Measurements from ENCODE around the gene TSPYL4. TPM values are rescaled to one million over a fixed set of nuclear protein-coding genes. Genes with fewer than 3 reads are reported as not detected.

The TSPYL4 gene
- total RNA-seq, 4 donors from 2014 or later = 9.7 to 34.9 (median 25.3) TPM

GRCh38 chr6:116210750-116211425, 43.0 kb downstream of the TSPYL4 start:
- intact Hi-C loops (cut with DNase I; ENCODE audit: low total_unique reads) = no loop called here
- Histone ChIP-seq H3K4me1 (no peaks in the 10 kb centered on the region), H3K27ac (no peak overlapping the region), H3K36me3 (no peaks in the 10 kb centered on the region), H3K4me3 (no peak overlapping the region), H3K27me3 (no peaks in the 10 kb centered on the region), H3K9me3 (no peaks in the 10 kb centered on the region)
- no peak for DNase-seq
- TF ChIP-seq POLR2A (IDR thresholded peaks at IDR 0.05) (no peak), CTCF (IDR thresholded peaks at IDR 0.05) (no peak)

DNA sequence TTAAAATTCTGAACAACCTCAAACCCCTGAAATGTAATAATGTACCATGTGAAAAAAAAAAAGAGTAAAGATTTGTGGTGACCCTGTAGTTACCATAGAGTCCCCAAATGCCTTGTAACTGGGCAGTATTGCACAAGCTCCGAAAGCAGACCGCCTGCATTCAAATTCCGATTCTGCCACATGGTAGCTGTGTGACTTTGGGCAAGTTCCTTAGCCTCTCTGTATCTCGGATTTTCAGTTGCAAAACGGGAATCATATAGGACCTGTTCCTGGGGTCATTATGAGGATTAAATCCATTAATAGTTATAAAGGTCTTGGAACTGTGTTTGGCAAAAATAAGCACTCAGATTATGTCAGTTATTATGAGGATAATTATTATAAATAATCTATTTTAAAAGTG, 43.6 kb downstream of the TSPYL4 start:
- no peaks in the 10 kb centered on the region for H3K36me3 ChIP-seq
- no peak for TF ChIP-seq CTCF (IDR thresholded peaks at IDR 0.05)
- no peak for TF ChIP-seq POLR2A (IDR thresholded peaks at IDR 0.05)
- H3K4me1 ChIP-seq = no peaks in the 10 kb centered on the region
- intact Hi-C loops (cut with DNase I; ENCODE audit: low total_unique reads) = no loop called here
- no peak for DNase-seq
- no peaks in the 10 kb centered on the region for H3K27me3 ChIP-seq
- H3K27ac ChIP-seq = no peak overlapping the region
- no peak overlapping the region for H3K4me3 ChIP-seq
- no peaks in the 10 kb centered on the region for H3K9me3 ChIP-seq

DNA sequence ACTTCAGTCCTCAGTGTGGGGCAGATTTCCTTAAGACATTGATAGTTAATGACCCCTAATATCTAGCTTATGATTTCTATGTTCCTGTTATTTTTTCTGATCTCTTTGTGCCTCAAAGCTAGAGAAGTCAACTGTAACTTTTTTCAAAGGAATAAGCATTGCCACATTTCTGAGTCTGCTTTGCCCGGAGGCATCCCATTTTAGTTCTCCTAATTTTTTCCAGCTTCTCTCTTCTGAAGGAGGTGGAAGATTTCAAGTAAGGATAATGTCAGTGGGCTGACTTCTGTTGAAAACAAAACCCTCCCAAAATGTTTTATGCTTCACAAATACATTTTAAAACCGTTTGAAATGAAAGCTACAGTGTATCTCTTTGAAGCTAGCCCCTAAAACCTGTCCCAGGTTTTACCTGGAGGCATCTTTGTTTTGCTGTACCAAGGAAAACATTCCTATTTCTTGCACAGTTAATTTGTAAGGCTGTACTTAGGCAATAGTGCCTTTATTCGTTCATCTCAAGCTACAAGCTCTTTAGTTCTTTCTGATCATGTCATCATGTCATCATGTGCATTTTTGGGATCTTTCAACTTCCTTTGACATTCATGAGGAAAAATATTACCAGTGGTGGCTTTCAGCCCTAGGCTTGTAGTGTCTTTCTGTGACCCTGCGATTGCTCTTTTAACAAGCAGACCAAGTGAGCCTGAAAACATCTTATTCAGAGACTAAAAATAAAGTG, 45.7 kb downstream of the TSPYL4 start:
- TF ChIP-seq CTCF (IDR thresholded peaks at IDR 0.05) (no peak), POLR2A (IDR thresholded peaks at IDR 0.05) (no peak)
- DNase-seq = no peak
- H3K9me3 ChIP-seq = no peaks in the 10 kb centered on the region
- no peak overlapping the region for H3K27ac ChIP-seq
- H3K4me1 ChIP-seq = no peaks in the 10 kb centered on the region
- H3K36me3 ChIP-seq = no peaks in the 10 kb centered on the region
- H3K4me3 ChIP-seq = no peak overlapping the region
- no peaks in the 10 kb centered on the region for H3K27me3 ChIP-seq
- intact Hi-C loops (cut with DNase I; ENCODE audit: low total_unique reads) = no loop called here

- Histone ChIP-seq H3K36me3 (no peaks in the 10 kb centered on the region), H3K27me3 (no peaks in the 10 kb centered on the region), H3K4me3 (no peak overlapping the region), H3K9me3 (no peaks in the 10 kb centered on the region), H3K27ac (no peak overlapping the region), H3K4me1 (no peaks in the 10 kb centered on the region)
- intact Hi-C loops (cut with DNase I; ENCODE audit: low total_unique reads) = no loop called here
- TF ChIP-seq CTCF (IDR thresholded peaks at IDR 0.05) (no peak), POLR2A (IDR thresholded peaks at IDR 0.05) (no peak)
- no peak for DNase-seq
Observed at GRCh38 chr6:116206231-116206903, 47.5 kb downstream of the TSPYL4 start.

GRCh38 chr6:116205281-116205680, 48.6 kb downstream of the TSPYL4 start:
- no peaks in the 10 kb centered on the region for H3K36me3 ChIP-seq
- H3K4me3 ChIP-seq = no peak overlapping the region
- intact Hi-C loops (cut with DNase I; ENCODE audit: low total_unique reads) = no loop called here
- H3K27me3 ChIP-seq = no peaks in the 10 kb centered on the region
- no peak overlapping the region for H3K27ac ChIP-seq
- TF ChIP-seq POLR2A (IDR thresholded peaks at IDR 0.05) (no peak), CTCF (IDR thresholded peaks at IDR 0.05) (no peak)
- no peaks in the 10 kb centered on the region for H3K4me1 ChIP-seq
- no peaks in the 10 kb centered on the region for H3K9me3 ChIP-seq
- DNase-seq = no peak
